Motor neuron (in vitro differentiated cells): ENCODE results near the gene DEUP1. TPM values are rescaled to one million over a fixed set of nuclear protein-coding genes. Genes with fewer than 3 reads are reported as not detected.
A peak's percentile ranks its signal among the peaks of the same experiment; 100 is the strongest.

Source experiments
- ATAC-seq, 8 experiments: fragments of 200-7000 bp; cut with Tn5 transposase; replicated peaks in 6 of 8; 2 replicates each; pipeline ENCODE4 v1.8.0; 2021; ENCODE audit warnings: mild to moderate bottlenecking in 8 of 8, moderate library complexity in 8 of 8
- H3K27ac ChIP-seq, 2 donors: fragments of 250-450 bp; sonication (Bioruptor Pico); 2 replicates each; pipeline ENCODE4 v1.9.0; 2021; ENCODE audit warnings: antibody characterized with exemption in 2 of 2, mild to moderate bottlenecking in 2 of 2, moderate library complexity in 1 of 2
- H3K4me1 ChIP-seq, 2 donors: fragments of 250-450 bp; sonication (Bioruptor Pico); replicated peaks in 1 of 2; 2 replicates each; pipeline ENCODE4 v1.6.1; 2021; ENCODE audit warnings: antibody characterized with exemption in 2 of 2, mild to moderate bottlenecking in 2 of 2, moderate library complexity in 1 of 2
- H3K4me3 ChIP-seq, 5 donors: fragments of 250-450 bp; sonication (Bioruptor Pico); 2 replicates each; pipeline ENCODE4 v1.9.0; 2021; ENCODE audit warnings: antibody characterized with exemption in 5 of 5, mild to moderate bottlenecking in 5 of 5, moderate library complexity in 4 of 5
- WGBS, 10 experiments: fragments of 450-650 bp; shearing (Covaris generic); methylation state at CpG; one replicate each; pipeline ENCODE4 v1.0.0; 2022; 5-methylcytosine and 5-hydroxymethylcytosine counted together
- in situ Hi-C, 9 experiments: fragments of 400-800 bp; cut with MboI; loops; one replicate each; pipeline ENCODE4 v1.15.0; 2021; ENCODE audit warnings: low sequenced_read_pairs in 9 of 9, low pct_unique_long_range_greater_than_20kb in 2 of 9; ENCODE audit not compliant: unreplicated experiment in 9 of 9
- total RNA-seq, 8 experiments: library from RNA; unstranded; fragments of 300-600 nt; gene quantifications; 2 replicates each; pipeline versions ENCODE4 v1.2.3 to v1.2.4, GENCODE V29; 2022

DEUP1 gene
- total RNA-seq, 8 experiments from 2014 or later: 0.08 to 1.4 (median 0.31) TPM; not detected in 1

DNA sequence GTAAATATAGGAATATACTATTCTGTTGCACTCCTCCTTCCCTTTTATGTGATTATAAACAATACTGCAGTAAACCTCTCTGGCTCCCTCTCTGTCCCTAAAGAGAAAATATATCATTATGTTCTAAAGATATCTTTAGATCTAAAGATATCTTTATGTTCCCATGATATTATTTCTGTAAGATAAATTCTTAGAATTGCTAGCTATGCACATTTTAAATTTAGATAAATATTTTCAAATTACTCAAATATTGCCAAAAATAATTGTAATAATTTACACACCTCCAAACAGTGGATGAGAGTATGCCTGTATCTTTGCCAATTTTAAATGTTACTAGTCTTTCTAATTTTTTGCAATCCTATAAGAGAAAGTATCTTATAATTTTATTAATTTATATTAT lies 10.3 kb upstream of the DEUP1 start:
- in situ Hi-C loops: no loop called here
- H3K27ac ChIP-seq: no peak overlapping the region
- ATAC-seq: no peak
- no peaks in the 10 kb centered on the region for H3K4me1 ChIP-seq
- no peak overlapping the region for H3K4me3 ChIP-seq

DNA sequence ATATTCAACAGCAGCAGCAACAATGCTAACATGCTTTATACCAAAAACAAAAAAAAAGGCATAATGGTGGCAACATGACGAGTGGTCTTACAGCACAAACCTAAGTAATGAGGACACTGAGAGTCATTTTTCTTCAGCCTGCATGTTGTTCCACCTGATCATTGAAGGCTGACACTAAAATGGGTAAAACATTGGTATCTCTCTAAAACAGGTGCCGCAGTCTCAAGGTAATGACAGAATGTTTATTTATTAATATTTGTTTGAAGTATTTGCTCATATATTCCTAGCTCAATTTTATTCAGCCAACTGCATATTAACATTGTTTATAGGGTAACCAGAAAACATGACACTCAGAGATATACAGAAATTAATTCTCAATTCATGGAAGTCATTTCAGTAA lies 8.3 kb upstream of the DEUP1 start:
- ATAC-seq: no peak
- H3K4me1 ChIP-seq: no peaks in the 10 kb centered on the region
- no peak overlapping the region for H3K4me3 ChIP-seq
- in situ Hi-C loops: no loop called here
- 39 to 100% (median 83%) methylated on average over 1 to 2 of the region's 2 CpGs; no CpG with 5 or more reads in 1 of the 10 experiments for WGBS, 10 experiments
- H3K27ac ChIP-seq: no peak overlapping the region

DNA sequence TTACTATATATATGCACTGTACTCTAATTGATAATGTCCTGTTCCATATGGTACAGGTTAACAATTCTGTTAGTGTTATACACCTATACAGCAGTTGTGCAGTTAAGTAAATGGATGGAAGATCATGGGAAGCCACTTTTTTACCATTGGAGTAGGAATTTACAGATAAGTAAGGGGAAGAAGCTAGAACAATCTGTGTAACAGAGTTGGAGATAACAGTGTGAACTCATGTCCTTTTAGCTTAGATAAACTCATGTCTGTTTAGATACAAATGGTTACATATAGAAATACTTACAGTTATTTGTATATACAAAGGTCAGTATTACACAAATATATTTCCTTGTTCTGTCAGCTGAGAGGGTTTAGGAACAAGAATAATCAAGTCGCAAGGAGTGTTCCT lies 6.8 kb upstream of the DEUP1 start:
- in situ Hi-C loops: no loop called here
- 17 to 100% (median 73%) methylated on average over 1 of the region's 1 CpG; no CpG with 5 or more reads in 3 of the 10 experiments for WGBS, 10 experiments
- H3K27ac ChIP-seq: no peak overlapping the region
- no peaks in the 10 kb centered on the region for H3K4me1 ChIP-seq
- H3K4me3 ChIP-seq: no peak overlapping the region
- no peak for ATAC-seq

DNA sequence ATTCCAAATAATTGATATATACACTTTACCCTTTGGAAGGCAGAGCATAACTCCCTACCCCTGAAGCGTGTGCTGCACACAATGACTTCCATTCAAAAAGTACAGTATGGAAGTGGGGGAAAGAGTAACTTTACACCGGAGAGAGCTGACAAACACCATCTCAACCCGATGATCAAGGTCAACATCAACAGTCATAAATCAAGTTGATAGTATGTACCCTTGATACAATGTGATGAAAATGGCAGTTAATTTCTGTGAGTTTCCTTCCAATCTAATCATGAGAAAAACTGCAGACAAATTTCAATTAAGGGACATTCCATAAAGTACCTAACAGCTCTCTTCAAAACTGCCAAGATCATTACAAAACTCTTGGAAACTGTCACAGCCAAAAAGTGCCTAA lies 6.0 kb upstream of the DEUP1 start:
- 52 to 100% (median 92%) methylated on average over 1 to 3 of the region's 3 CpGs; no CpG with 5 or more reads in 3 of the 10 experiments for WGBS, 10 experiments
- no peak overlapping the region for H3K27ac ChIP-seq
- H3K4me1 ChIP-seq: no peaks in the 10 kb centered on the region
- H3K4me3 ChIP-seq: no peak overlapping the region
- no peak for ATAC-seq
- in situ Hi-C loops: no loop called here

DNA sequence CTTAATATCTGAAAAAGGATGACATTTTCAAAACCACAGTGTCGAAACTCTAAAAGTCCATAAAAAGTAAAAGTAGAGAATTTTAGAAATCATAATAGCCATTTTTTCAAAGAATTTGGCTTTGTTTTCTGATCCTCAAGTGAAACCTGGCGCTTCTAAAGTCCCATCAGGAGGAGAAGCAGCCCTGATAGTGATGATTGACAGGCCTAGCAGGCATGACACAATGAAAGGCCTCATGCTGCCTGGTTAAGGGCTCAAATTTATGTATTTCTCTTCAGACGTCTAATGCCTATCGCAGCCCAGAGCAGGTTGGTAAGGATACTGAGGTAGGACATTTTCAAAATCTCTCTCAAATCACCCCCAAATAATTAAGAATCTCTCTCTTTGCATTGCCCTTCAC lies 3.9 kb upstream of the DEUP1 start:
- Histone ChIP-seq H3K4me3 (no peak overlapping the region), H3K4me1 (peaks cover 0 to 3% of the 10 kb centered on the region in 2 donors), H3K27ac (no peak overlapping the region)
- 28 to 100% (median 88%) methylated on average over 2 to 4 of the region's 4 CpGs; no CpG with 5 or more reads in 1 of the 10 experiments for WGBS, 10 experiments
- no peak for ATAC-seq
- in situ Hi-C loops: no loop called here

DNA sequence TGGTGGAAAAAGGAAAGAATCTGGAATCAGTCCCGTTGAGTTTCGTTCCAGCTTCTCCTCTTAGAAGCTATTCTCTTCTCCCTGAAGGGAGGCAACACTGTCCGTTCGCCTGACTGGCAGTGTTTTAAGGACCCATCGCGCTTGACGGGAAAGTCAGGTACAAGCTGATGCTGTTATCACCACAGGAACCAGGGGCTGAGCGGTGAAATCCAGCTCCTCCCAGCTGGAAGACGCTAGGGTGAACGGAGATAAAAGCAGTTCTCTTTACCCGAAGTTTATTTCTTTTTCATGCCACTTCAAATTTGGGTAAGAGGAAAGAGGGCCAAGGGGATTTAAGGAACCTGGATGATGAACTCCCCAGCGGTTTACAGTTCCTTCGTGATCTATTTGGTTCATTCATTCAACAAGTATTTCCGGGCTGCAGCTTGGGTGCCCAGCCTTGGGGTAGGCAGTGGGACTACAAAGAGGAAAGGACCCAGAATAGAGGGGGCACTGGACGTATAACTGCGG lies 551 bp upstream of the DEUP1 start:
- WGBS, 10 experiments: 0 to 60% (median 32%) methylated on average over 1 to 10 of the region's 16 CpGs; no CpG with 5 or more reads in 1 of the 10 experiments
- ATAC-seq: peak in 5 of 8 experiments; percentile 18 to 42 (median 27)
- in situ Hi-C loops: no loop called here
- Histone ChIP-seq H3K4me3 (peak overlapping the region; percentile 12 to 36 (median 29)), H3K4me1 (peaks cover 0 to 3% of the 10 kb centered on the region in 2 donors), H3K27ac (peak overlapping the region in 1 of 2 donors; percentile 25)

DNA sequence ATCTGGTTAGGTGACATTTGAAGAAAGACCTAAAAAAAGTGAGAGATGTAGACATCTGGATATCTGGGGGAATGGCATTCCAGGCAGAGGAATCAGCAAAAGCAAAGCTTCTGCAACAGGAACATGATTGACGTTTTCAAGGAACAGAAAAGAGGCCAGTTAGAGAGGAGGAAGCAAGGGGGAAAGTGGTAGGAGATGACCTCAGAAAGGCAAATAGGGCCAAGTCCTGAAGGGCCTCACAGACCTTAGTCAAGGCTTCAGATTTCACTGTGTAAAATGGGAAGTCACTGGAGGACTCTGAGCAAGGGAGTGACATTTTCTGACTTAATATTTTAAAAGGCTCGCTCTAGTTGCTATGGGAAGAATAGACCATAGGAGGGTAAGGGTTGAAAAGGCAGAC lies 9.7 kb downstream of the DEUP1 start:
- Histone ChIP-seq H3K4me1 (no peaks in the 10 kb centered on the region), H3K4me3 (no peak overlapping the region), H3K27ac (no peak overlapping the region)
- in situ Hi-C loops: no loop called here
- ATAC-seq: no peak
- 0 to 100% (median 59%) methylated on average over 1 to 2 of the region's 2 CpGs; no CpG with 5 or more reads in 1 of the 10 experiments for WGBS, 10 experiments

DNA sequence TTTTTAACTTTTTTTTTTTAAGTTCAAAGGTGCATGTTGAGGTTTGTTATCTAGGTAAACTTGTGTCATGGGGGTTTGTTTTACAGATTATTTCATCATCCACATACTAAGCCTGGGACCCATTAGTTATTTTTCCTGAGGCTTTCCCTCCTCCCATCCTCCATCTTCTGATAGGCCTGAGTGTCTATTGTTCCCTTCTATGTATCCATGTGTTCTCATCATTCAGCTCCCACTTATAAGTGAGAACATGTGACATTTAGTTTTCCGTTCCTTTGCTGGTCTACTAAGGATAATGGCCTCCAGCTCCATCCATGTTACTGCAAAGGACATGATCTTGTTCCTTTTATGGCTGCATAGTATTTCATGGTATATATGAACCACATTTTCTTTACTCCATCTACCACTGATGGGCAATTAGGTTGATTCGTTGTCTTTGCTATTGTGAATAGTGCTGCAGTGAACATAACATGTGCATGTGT lies 14.4 kb downstream of the DEUP1 start:
- WGBS, 10 experiments: 29 to 94% (median 82%) methylated on average over 1 to 2 of the region's 2 CpGs; no CpG with 5 or more reads in 2 of the 10 experiments
- no peak for ATAC-seq
- Histone ChIP-seq H3K4me1 (peaks cover 0 to 3% of the 10 kb centered on the region in 2 donors), H3K4me3 (no peak overlapping the region), H3K27ac (no peak overlapping the region)
- in situ Hi-C loops: no loop called here

DNA sequence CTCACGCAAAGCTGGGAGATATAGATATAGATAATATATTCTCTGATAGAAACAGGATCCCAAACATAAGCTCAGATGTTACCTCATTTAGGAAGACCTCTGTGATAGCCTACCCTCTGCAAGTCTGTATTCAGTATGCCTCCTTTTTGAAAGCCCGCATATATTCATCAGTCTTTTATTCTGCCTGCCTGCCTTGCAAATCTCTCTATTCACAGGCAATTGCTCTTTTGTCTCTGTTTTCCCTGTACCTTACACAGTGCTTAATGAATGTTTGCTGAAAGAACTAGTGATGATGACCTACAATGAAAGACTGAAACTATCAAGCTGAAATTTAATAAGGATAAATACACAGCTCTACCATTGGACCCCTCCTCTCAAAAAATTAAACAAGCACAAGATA lies 18.4 kb downstream of the DEUP1 start:
- 0 to 100% (median 78%) methylated on average over 1 to 2 of the region's 2 CpGs; no CpG with 5 or more reads in 2 of the 10 experiments for WGBS, 10 experiments
- Histone ChIP-seq H3K27ac (no peak overlapping the region), H3K4me3 (no peak overlapping the region), H3K4me1 (peaks cover 0 to 3% of the 10 kb centered on the region in 2 donors)
- in situ Hi-C loops: no loop called here
- peak in 4 of 8 experiments; percentile 30 to 60 (median 48) for ATAC-seq

DNA sequence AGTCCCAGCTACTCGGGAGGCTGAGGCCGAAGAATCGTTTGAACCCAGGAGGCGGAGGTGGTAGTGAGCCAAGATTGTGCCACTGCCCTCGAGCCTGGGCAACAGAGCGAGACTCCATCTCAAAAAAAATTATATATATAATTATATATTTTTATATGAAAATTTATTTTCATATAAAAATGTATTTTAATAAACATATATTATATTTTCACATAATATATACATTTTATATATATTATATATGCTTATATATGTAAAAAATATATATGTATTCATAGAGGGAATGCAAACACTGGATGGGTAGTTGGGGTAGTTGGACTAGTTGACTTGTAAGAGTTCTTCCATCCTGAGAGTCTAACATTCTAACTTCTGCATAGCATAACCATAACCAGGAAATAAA lies 20.3 kb downstream of the DEUP1 start:
- no peak for ATAC-seq
- Histone ChIP-seq H3K27ac (no peak overlapping the region), H3K4me1 (peaks cover 0 to 3% of the 10 kb centered on the region in 2 donors), H3K4me3 (no peak overlapping the region)
- in situ Hi-C loops: no loop called here
- 41 to 100% (median 56%) methylated on average over 3 to 6 of the region's 6 CpGs; no CpG with 5 or more reads in 3 of the 10 experiments for WGBS, 10 experiments

DNA sequence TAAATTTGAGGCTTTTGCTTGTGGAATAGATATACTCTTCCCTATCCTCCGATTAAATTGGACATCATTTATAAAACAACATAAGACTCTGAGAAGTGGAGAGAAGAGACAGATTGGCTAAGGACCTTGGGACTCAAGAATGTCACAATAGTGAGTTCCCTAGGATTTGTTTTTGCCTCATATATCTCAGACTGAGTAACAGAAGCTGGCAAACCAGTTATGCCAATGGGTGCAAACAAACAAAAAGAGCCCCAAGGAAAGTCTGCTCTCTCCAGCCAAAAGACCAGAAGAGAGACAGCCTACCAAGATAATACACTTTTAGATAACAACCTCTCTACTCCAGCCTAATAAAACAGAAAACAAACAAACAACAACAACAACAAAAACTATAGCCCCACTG lies 28.9 kb downstream of the DEUP1 start:
- WGBS, 10 experiments: 0 to 100% (median 88%) methylated on average over 1 of the region's 1 CpG; no CpG with 5 or more reads in 1 of the 10 experiments
- H3K27ac ChIP-seq: no peak overlapping the region
- no peaks in the 10 kb centered on the region for H3K4me1 ChIP-seq
- H3K4me3 ChIP-seq: no peak overlapping the region
- in situ Hi-C loops: no loop called here
- ATAC-seq: no peak

DNA sequence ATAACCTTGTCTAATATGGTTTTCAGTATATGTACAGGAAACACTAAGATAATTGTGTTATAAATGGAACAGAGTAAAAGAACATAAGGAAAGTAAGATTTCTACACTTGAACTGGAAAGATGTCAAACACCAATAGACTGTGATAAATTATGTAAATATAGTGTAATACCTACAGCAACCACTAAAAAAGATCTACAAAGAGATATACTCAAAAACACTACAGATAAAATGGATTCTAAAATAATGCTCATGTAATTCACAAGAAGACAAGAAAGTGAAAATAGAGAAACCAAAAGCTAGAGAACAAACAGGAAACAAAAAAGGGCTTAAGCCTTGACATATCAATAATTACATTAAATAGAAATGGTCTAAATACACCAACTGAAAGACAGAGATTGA lies 30.9 kb downstream of the DEUP1 start:
- H3K27ac ChIP-seq: no peak overlapping the region
- no peak overlapping the region for H3K4me3 ChIP-seq
- ATAC-seq: no peak
- in situ Hi-C loops: no loop called here
- H3K4me1 ChIP-seq: no peaks in the 10 kb centered on the region

DNA sequence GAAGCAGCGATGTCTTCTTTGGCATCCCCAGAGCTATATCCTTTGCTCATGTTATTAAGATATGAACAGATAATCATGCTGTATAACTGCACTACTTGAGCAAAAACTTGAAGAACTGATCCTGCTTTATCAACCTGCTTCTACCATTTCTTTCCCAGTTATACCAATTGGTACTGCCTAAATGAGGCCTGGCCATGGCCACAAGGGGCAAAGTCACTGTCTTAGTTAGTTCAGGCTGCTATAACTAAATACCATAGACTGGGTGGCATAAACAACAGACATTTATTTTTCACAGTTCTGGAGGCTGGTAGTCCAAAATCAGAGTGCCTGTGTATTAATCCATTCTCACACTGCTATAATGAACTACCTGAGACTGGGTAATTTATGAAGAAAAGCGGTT lies 37.5 kb downstream of the DEUP1 start:
- 17 to 100% (median 74%) methylated on average over 1 to 2 of the region's 2 CpGs; no CpG with 5 or more reads in 2 of the 10 experiments for WGBS, 10 experiments
- Histone ChIP-seq H3K27ac (no peak overlapping the region), H3K4me3 (no peak overlapping the region), H3K4me1 (no peaks in the 10 kb centered on the region)
- in situ Hi-C loops: no loop called here
- no peak for ATAC-seq

DNA sequence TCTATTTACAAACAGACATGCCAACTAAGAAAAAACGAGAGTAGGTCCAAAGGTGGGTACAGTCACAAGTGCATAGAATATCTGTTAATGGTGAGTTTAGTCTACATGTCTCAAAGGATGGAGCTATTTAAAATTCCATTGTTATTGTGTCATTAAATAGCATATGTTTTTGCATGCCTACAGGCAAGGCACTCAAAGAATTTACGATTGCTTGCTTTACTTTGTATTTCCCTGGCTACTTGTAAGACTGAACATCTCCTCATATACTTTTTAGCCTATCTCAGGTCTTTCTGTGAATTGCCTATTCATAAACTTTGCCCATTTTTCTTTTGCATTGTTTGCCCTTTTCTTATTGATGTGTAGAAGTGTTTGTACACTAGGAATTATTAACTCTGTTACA lies 39.7 kb downstream of the DEUP1 start:
- H3K4me1 ChIP-seq: no peaks in the 10 kb centered on the region
- peak in 1 of 8 experiments; percentile 18 for ATAC-seq
- no peak overlapping the region for H3K27ac ChIP-seq
- no peak overlapping the region for H3K4me3 ChIP-seq
- 0 to 100% (median 76%) methylated on average over 1 to 2 of the region's 2 CpGs; no CpG with 5 or more reads in 1 of the 10 experiments for WGBS, 10 experiments
- in situ Hi-C loops: no loop called here
